ENCODE measurements around the gene MTUS2.

MTUS2 gene

DNA sequence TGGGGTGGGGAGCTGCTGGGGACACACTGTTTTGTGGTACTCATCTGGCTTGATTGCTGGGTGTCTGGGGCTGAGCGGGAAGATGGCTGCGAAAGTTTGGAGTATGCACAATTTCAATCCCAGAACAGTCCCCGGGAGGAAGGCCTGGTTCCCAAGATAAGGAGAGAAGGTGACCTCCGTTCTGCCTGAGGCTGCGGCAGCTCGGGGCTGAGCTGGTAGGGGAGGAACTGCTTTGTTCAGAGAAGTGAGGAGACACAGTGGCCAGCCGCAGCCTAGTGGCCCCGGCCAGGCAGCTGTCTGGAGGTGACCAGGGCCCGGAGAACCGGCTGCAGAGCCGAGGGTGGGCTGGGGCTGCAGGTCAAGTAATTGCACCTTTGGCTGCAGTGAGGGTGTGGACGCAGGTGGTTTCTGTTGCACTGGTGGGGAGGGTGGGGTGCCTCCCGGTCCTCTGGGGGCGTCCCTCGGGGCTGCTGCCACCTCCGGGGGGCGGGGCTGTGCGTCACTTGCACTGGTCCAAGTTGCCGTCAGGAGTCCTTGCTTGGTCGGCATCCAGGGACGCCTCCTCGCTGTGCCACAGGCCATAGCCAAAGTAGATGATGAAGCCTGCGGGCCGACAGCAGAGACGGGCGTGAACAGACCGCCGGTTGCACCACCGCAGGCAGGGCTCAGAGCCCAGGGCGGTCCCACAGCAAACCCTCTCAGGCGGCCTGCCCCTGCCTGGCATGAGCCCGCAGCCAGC is 694.0 kb downstream of the MTUS2 start:
- no peak for DNase-seq

DNA sequence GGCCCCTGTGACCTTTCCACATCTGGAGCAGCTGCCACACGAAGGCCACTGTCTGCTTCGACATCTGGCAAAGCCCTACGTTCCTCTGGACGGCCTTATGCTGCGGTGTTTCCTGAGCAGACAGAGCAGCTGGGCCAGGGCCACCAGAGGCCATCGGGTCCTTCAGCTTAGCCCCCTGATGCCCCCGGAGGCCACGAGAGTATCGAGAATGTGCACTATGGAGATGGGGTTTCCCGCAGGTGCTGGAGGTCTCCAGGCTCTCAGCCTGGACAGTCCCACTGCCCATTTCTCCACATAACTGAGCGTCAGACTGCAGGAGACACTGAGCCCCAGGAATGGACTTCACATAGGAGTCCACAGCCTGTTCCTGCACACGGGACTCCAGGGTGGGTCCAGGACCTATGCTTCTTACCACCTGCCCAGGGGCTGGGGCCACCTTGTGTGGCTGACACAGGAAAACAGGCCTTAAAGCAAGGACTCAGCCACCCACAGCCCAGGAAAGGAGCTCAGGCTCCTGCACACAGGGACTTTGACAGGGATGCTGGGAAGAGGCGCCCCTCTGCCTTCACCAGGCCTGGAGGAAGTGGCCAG is 694.7 kb downstream of the MTUS2 start:
- DNase-seq, result no peak

DNA sequence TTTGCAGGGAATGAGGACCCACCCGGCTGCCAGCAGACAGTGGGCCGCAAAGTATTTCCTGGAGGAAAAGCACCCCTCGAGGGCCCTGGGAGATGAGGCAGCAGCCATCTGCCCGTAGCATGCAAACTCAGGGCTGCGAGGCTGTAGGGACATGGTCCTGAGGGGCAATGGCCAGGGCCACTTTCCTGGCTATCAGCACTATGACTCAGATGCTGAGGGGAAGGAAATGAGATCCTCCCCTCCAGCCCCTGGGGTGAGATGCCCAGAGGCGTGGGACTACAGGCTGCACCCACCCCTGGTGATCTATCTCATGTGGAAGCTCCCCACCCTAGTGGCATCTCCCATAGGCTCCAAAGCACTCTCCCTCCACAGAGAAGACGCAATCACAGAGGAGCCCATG is 695.2 kb downstream of the MTUS2 start:
- no peak for DNase-seq

DNA sequence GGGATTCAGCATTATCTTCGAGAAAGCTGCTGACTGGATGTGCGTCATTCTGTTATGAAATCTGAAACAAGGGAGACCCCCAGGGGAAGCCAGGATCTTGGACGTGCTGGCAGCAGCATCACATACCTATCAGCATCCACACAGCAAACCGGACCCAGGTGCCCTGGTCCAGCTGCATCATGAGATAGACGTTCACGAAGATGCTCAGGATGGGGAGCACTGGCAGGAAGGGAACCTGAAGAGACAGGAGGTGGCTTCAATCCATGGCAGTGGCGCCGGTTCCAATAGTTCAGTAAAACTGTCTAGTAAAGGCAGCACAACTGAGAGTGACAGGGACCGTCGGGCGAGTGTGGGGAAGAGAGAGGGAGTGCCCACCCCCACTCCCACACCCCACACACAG is 695.9 kb downstream of the MTUS2 start:
- DNase-seq, result no peak

DNA sequence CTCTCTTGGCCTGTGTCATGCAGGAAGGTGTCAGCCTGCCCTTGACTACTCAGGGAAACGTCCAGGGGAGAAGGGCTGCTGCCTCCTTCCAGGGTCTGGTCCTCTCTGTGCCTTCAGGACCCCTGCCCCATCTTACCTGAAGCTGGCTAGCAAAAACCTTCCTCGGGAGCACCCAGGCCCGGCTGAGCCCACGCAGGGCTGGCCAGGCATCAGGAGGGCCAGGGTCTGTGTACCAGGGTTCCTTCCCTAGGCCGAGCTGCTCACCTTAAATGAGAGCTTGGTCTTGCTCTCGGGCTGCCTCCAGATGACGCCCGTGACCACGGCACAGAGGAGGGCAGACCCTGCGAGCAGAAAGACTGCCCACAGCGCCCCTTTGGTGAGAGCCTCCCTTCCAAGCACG is 696.7 kb downstream of the MTUS2 start:
- no peak for DNase-seq

DNA sequence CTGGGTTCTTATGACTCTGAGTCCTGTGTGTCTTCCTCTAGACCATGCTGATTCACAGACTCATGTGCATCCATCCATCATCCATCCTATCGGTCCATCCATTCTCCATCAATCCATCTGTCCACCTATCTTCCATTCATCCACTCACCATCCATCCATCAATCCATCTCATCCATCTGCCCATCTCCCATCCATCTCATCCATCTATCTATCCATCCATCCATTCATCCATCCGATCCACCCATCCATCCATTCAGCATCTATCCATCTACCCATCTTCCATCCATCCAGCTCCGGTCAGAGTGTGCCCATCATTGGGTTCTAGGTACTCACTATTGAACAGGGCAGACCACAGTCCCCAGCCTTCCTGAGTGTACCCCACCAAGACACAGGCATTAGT is 699.8 kb downstream of the MTUS2 start:
- no peak for DNase-seq

DNA sequence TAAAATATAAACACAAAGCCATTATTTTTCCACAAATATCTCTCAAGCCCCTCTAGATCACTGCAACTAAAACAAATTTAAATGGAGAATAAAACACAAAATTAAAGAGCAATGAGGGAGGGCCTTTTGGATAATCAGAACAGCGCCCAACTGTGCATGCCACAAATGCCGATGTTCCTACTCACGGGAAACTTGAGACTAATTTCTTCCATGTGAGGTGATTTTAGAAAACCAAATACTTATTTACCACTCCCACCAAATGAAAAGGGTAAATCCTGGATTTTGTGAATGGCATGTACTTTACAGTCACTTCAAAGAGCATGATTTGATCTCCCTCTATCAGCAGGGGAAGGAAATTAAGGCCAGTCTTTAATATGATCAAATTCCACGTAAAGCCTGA is 700.5 kb downstream of the MTUS2 start:
- no peak for DNase-seq

DNA sequence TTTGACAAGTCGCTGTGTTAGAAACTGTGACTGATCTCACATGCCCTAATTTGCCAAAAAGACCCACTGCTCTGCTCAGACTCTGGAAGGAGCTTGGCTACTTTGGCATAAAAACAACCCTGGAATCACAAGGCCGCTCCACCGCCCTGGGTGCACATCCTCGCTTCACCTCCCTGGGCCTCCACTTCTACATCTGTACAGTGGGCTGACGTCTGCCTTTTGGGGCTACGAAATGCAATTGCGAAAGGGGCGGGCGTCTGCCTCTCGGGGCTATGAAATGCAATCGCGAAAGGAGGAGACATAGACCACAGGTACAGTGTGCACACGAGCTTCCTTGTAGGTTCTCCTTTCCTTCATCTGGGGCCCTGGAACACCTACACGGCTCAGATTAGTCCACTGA is 701.2 kb downstream of the MTUS2 start:
- DNase-seq, result no peak

DNA sequence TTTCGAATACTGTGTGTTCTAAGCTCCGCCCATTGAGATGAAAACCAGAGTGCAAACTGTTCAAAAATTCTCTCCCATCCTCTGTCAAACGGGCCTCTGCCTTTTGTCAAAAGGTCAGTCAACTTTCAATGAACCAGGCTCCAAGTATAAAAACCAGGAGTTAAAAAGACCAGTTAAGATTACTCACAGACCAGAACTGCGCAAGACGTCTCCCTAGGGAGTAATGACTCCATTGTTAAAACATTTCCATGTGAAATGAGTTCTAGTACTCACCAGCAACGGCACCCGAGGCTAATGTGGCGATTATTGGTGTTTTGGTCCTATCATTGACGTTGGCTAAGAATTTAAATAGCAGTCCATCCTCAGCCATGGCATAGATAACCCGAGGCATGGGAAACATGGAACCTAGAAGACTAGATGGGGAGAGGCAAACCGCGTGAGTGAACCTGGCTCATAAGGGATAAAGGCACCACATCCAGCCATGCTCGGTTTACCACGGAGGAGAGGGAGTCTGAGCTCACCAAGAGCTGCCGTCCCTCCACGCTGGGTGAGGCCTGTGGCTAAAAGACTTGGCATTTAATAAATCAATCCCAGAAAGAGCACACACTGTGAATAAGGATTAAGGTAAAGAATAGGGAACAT is 702.0 kb downstream of the MTUS2 start:
- no peak for DNase-seq

DNA sequence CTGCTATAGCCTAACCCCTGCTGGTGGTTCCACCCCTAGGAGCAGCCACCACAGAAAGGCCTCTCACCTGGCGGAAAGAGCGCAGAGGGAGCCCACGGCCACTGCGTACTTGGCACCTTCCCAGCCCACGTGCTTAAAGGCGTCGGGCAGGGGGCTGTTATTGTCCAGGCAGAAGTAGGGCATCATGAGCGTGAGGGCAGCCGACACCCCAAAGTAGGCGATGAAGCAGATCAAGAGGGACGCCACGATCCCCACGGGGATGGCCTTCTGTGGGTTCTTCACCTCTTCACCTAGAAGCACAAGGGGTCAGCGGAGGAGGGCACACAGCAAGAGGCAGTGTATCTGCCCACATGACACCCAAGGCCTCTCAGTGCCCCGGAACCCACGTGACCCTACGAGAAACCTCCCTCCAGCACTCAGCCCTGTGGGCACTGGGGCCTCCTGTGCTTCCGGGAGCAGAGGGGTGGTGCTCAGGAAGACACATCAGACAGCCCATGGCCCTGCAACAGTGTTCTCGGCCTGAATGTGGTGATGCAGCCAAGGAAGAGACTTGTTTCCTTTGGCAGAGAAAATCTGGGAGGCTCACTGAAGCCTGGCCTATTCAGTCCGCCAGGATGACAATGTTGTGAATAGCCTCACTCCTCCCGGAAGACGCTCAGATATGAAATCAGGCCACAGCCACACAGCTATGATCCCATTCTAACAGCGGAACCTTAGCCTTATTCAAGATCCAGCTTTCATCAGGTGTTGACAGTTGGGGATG is 703.2 kb downstream of the MTUS2 start:
- DNase-seq, result no peak

DNA sequence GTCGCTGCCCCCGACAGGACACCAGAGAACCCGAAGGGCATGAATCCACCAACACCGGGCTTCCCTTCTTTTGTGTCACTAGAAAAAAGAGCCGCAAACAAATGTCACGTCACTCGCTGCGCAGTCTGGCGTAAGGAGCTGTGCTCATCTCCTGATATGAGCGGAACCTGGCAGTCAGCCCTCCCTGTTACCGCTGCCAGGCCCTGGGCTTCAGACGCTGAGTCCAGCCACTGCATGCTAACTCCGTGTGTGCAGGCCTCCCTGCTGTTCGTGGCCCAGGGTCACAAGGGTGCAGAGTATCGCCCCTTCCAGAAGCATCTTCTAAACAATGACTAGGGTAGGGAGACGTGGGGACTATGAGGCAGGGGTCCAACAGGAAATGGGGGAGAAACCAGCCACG is 704.0 kb downstream of the MTUS2 start:
- no peak for DNase-seq

DNA sequence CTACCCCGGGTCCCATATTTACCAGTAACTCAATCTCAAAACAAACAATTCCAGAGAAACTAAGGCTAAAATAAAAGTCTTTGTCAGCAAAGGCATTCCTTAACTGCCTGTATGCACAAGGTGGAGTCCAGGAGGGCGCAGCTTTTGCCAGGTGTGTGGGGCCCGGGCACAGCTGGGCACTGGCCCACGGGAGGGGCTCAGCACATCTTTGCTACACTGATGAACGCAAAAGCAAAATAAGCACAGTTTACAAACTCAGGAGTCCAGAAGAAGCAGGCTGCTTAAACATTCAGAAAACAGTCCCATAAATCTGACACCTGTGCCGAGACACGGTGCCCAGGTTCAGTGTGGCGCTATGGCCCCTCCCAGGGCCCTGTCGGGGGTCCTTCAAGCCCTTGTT is 704.5 kb downstream of the MTUS2 start:
- no peak for DNase-seq

DNA sequence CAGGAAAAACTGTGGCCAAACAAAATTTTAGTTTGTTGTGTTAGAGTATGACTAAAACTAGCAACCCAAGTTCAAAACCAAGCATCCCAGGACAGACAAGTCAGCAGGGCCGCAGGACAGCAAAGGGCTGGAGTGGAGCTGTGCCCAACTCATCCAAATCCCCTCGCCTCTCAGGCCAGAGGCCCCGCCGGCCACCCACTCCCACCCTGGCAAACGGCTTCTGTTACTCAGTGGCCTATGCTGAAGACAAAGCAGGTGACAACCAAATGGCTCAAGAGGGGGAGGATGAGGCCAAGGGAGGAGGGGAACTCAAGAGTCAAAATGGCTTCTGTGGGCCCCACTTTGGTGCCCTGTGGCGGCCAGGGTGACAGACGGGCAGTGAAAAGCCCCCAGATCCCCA is 705.6 kb downstream of the MTUS2 start:
- no peak for DNase-seq

DNA sequence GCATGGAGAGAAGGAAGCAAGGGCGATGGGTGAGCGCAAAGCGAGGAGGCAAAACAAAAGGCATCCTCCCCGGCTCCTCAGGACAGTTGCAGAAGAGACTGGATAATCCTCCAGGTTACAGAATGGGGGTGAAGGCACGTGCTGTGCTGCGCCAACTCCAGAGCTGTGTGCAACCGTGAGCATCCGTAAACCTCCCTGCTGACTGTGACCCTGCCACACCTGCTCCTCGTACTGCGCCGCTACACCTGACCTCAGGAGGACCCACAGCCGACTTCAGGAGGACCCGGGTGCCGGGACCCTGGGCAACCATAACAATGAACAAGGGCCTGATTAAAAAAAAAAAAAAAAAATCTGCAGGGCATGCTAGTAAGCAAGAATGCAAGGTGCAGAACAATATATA is 706.6 kb downstream of the MTUS2 start:
- DNase-seq, result no peak

DNA sequence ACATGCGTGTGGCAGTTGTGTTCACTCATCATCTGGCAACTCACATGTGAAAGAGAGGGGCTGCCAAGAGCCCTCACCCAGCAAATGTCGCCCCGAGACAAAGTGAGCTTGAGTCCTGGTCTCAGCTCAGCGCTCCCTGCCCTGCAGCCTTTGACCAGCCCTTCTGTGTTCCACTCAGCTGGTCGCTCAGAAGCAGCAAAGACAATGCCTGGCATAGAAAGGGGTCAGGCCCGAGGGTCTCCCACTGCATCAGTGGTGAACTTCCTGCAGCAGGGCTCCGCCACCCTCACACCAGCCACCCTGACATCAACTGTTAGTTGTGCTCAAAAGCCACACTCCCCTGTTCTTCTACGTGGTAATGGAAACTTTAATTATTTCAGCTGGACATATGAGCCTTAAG is 707.4 kb downstream of the MTUS2 start:
- no peak for DNase-seq

DNA sequence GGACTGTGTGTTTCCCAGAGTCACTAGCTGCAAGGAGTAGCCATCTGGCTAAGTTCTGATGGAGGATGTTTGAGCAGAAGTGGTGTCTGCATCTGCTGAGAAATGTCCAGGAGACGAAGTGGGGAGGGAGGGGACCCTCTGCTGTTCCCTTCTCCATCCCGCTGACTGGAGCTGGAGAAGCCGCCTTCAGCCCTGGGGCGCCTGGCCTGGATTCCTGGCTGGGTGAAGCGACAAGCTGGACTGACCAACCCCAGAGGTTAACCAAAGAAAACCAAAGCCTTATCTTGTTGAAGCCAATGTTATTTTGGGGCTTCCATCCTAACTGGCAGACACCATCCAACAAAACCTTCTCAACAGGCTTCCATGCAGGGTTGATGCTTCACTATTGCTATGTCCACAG is 707.8 kb downstream of the MTUS2 start:
- no peak for DNase-seq

DNA sequence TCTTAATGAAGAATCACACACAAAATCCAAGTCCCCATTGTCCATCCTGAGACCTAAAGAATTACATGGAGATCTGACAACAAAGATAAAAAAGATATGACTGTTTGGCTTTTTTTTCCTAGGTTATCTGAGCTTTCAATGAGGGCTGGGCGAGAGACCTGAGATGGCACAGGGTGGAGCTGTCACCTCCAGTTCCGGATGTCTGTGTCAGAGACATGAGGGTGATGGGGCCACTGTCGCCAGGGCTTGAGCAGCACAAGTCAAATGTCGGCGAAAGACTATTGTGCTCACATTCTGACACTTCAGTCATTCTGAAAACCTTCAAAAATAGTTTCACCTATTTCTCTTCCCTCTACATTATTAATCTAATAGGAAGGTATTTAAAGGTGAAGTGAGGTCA is 709.6 kb downstream of the MTUS2 start:
- no peak for DNase-seq

DNA sequence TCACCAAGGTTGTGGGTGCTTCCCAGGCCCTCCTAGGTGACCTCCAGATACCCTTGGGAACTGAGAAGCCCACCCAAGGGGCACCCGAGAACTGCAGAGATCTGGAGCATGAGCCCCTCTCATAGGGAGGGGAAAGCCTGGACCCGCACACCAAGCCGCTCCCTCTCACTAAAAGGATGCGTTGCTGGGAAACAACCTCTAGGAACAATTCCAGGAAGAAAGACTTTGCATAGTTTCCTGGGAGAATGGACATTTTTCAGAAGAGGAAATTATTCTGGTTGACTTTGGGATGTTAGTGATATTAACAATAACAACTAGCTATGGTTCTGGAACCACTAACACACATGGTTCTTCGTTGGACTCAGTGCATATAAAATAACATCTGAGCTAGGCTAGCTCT is 710.8 kb downstream of the MTUS2 start:
- no peak for DNase-seq

DNA sequence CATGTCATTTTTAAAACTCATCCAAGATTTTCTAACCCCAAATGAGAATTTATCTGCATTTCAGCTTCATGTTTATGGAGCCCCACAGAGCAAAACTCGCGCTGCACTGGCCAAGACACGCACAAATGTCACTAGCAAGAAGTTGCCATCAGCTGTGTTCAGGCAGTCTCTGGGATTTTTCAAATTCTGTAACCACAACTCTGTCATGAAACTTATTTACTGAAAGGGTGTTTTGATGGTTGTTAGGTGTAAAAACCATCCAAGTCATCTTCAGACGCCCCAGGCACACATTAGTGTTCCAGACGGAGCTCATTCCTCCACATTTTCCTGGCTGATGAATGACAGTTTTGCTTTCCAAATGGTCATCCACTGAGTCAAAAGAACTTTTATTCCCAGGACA is 712.0 kb downstream of the MTUS2 start:
- no peak for DNase-seq

DNA sequence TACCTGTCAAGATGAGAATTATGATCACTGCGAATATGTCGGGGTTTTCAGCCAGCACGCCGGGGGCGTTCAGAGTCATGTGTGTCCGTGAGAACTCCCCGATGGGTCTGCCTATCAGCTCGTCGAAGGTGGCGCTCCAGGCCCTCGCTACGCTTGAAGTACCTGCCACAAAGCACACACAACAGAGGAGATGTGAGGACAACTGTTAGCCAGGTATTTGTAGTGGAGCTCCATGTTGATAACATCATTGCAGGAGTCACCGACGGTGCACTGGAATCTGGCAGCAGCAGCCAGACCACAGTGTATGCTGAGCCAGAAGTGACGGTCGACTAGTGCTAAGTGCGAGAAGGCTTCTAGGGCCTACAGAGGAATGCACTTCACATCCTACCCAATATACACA is 712.7 kb downstream of the MTUS2 start:
- DNase-seq, result no peak

DNA sequence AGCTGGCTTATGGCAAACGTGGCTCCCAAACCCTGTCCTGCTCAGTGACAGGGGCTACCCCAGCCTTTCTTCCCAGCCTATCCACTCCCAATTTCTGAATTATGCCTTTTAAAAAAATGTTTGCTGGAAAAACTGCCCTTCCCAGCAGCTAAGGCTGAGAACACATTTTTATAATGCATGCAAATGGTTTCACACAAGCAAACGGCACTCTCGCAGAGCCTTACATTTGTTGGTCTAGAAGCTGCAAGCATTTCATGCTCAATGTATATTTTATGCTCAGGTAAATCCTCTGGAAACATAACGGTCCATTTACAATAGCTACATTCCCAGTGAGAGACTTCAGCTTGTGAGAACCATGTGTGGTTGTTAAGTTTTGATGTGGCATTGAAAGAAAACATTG is 713.9 kb downstream of the MTUS2 start:
- DNase-seq, result no peak

DNA sequence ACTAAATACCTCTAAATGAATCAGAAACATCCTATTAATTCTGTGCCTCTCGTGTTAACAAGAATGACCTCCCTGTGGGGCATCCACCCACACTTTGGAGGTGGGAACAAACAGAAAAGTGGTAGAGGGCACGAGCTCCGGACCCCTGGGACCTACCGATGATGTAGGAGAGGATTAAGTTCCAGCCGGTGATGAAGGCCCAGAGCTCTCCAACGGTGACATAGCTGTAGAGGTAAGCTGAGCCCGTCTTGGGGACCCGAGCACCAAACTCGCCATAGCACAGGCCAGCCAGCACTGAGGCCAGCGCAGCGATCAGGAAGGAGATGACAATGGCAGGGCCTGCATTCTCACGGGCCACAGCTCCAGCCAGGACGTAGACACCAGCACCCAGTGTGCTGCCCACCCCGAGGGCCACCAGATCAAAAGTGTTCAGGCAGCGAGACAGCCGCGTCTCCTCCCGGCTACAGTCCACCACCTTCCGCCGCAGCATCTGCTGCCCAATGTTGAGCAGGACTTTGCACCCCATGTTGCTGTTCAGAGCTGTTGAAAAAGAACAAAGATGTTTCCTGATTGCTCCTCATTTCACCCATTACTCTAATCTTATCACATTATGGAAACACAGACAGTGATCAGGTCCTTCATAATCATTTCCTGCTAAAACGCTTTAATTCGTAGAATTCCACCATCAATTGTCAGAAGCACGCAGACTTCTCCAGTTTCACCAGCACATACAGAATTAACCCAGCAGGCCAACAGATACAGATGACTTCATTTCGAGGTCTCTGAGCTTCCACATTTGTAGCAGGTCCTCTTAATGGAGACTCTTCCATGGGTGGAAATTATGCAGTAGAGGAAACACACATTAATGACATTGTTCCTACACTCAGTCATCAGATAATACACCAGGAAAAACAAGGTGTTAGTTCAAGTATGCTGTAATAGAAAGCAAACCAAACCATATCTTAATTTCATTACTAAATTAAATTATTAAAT is 715.8 kb downstream of the MTUS2 start:
- DNase-seq, result no peak

DNA sequence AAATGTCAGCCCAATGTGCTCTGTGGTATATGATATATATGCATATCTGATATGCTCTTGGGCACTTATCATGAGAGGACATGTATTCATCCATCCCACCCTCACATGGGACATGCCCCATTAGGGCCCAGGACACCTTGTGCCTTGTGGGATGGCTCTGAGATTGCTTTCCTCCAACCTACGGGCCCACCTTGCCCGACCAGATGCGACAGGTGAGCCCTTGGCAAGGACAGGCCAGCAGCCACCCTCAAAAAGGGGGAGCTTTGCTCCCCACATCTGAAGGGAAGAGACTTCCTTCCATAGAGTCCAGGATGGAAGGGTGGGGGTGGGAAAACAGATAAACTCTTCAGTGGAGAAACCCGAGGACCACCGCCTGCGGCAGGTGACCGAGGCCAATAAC is 716.7 kb downstream of the MTUS2 start:
- DNase-seq, result no peak

Data from NCI-H1092 treated with DMSO at 0.1 percent for 48 hours (cell line).